ENCODE measurements around the gene DCC. TPM values are rescaled to one million over a fixed set of nuclear protein-coding genes. Genes with fewer than 3 reads are reported as not detected.

Gene DCC
- polyA plus RNA-seq, 1 experiment = 0.15 TPM

- H3K4me3 ChIP-seq (ENCODE audit: low read depth, low read length) = no peak overlapping the region
- no peak for TF ChIP-seq CTCF (IDR thresholded peaks at IDR 0.05; ENCODE audit: insufficient read depth, low read depth, low read length)
- no peaks in the 10 kb centered on the region for H3K36me3 ChIP-seq (ENCODE audit: control insufficient read depth, insufficient read depth, low read length)
- CTCF ChIA-PET = no interaction called here
- POLR2A ChIA-PET = no interaction called here
- H3K27me3 ChIP-seq (ENCODE audit: control insufficient read depth, insufficient read depth, low read length) = no peaks in the 10 kb centered on the region
- DNase-seq (ENCODE audit: low read depth) = no peak
These were observed 1081.9 kb downstream of the DCC start for GRCh38 chr18:53421869-53422268.

DNA sequence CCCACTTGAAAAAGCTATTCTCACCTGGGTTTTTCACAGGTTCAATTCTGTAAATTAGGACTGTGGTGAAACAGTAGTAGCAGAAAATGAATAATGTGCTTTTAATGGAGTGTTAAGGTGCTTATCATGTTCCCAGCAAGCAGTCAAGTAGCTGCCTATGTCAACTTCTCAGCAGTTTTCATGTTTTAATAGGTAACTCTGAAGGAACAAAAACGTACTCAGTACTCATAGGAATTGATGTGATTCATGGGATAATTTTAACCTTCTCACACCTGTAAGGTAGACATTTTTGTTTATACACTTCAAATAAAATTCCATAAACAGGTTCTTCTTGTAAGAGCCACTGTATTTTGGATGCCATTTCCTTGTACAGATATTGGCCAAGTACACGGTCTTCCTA, 1082.9 kb downstream of the DCC start:
- no peak for TF ChIP-seq CTCF (IDR thresholded peaks at IDR 0.05; ENCODE audit: insufficient read depth, low read depth, low read length)
- DNase-seq (ENCODE audit: low read depth) = no peak
- H3K36me3 ChIP-seq (ENCODE audit: control insufficient read depth, insufficient read depth, low read length) = no peaks in the 10 kb centered on the region
- ChIA-PET POLR2A (no interaction called here), CTCF (no interaction called here)
- H3K27me3 ChIP-seq (ENCODE audit: control insufficient read depth, insufficient read depth, low read length) = no peaks in the 10 kb centered on the region
- no peak overlapping the region for H3K4me3 ChIP-seq (ENCODE audit: low read depth, low read length)

DNA sequence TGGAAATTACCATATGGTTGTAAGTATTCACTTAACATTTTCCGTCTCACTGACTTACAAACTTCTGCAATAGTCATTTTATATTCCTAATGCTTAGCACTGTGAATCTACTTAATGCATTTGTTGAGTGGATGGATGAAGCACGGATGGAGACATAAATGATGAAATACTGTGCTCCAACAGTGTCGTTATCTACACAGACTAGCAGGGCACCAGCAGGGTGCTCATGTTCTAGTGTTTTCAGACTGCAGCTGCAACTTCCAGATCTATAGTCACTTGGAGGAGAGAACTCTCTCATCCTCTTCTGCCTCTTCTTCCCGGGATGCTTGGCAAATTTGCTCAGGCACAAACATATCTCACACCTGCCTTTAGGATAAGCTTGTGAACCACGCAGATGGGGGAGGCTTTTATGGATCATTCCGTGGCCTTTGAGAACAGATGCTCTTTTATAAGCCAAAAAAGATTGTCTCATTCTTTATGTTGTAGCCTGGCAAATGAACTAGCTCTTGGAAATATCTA, 1086.7 kb downstream of the DCC start:
- CTCF ChIA-PET = no interaction called here
- POLR2A ChIA-PET = no interaction called here

DNA sequence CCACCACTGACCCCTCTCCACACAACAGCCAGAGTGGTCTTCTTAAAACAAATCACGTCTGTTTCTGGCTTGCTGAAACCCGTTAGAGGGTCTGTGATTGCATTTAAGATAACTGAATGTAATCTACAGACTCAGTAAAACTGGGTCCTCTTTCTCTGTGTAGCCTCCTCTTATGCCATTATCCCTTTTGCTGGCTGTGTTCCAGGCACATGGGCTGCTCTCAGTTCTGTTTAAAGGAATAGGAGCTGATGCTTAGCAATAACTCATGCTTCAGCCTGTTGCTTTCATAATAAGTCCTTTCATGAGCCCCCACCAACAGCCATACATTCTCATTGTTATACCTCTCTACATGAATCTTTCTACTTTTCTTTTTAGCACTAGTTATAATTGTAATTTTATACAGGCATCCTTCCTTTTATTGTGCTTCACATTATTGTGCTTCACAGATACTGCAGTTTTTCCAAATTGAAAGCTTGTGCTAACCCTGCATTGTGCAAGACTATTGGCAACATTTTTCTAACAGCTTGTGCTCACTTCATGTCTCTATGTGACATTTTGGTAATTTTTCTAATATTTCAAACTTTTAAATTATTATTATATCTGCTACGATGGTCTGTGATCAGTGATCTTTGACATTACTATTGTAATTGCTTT, 1101.9 kb downstream of the DCC start:
- no peak for TF ChIP-seq CTCF (IDR thresholded peaks at IDR 0.05; ENCODE audit: insufficient read depth, low read depth, low read length)
- Histone ChIP-seq H3K27me3 (ENCODE audit: control insufficient read depth, insufficient read depth, low read length) (no peaks in the 10 kb centered on the region), H3K4me3 (ENCODE audit: low read depth, low read length) (no peak overlapping the region), H3K36me3 (ENCODE audit: control insufficient read depth, insufficient read depth, low read length) (no peaks in the 10 kb centered on the region)
- DNase-seq (ENCODE audit: low read depth) = no peak
- POLR2A ChIA-PET = no interaction called here
- CTCF ChIA-PET = no interaction called here

More for the DNA sequence above, 1086.7 kb downstream of the DCC start:
- Histone ChIP-seq H3K36me3 (ENCODE audit: control insufficient read depth, insufficient read depth, low read length) (no peaks in the 10 kb centered on the region), H3K27me3 (ENCODE audit: control insufficient read depth, insufficient read depth, low read length) (no peaks in the 10 kb centered on the region), H3K4me3 (ENCODE audit: low read depth, low read length) (no peak overlapping the region)
- DNase-seq (ENCODE audit: low read depth) = no peak
- no peak for TF ChIP-seq CTCF (IDR thresholded peaks at IDR 0.05; ENCODE audit: insufficient read depth, low read depth, low read length)

DNA sequence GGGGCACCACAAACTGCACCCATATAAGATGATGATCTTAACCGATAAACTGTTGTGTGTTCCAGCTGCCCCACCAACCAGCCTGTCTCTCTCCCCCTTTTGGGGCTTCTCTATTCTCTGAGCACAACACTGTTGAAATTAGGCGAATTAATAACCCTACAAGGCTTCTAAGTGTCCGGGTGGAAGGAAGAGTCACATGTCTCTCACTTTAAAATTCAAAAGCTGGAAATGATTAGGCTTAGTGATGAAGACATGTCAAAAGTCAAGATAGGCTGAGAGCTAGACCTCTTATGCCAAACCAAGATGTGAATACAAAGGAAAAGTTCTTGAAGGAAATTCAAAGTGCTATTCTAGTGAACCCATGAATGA, 1102.4 kb downstream of the DCC start:
- H3K36me3 ChIP-seq (ENCODE audit: control insufficient read depth, insufficient read depth, low read length) = no peaks in the 10 kb centered on the region
- DNase-seq (ENCODE audit: low read depth) = no peak
- no peak for TF ChIP-seq CTCF (IDR thresholded peaks at IDR 0.05; ENCODE audit: insufficient read depth, low read depth, low read length)
- CTCF ChIA-PET = no interaction called here
- H3K4me3 ChIP-seq (ENCODE audit: low read depth, low read length) = no peak overlapping the region
- POLR2A ChIA-PET = no interaction called here
- H3K27me3 ChIP-seq (ENCODE audit: control insufficient read depth, insufficient read depth, low read length) = no peaks in the 10 kb centered on the region
